ENCODE data around the gene NBEA.

NBEA gene

GRCh38 chr13:35190241-35190640 is 248.2 kb downstream of the NBEA start:
- H3K4me1 ChIP-seq (ENCODE audit: insufficient read depth, low read length) = no peaks in the 10 kb centered on the region
- no peak overlapping the region for H3K27ac ChIP-seq (ENCODE audit: low read length)
- H3K36me3 ChIP-seq (ENCODE audit: insufficient read depth, low read depth, low read length) = peaks cover 5% of the 10 kb centered on the region; the same call in 1 of the 2 replicates
- no peak overlapping the region for H3K9ac ChIP-seq (ENCODE audit: low read depth, low read length)
- H3K9me3 ChIP-seq (ENCODE audit: insufficient read depth, low read depth, low read length) = no peaks in the 10 kb centered on the region
- H3K4me3 ChIP-seq (ENCODE audit: low read length) = no peak overlapping the region
- H3K27me3 ChIP-seq (ENCODE audit: insufficient read depth, low read length) = no peaks in the 10 kb centered on the region

- Histone ChIP-seq H3K27ac (ENCODE audit: low read length) (no peak overlapping the region), H3K36me3 (ENCODE audit: insufficient read depth, low read depth, low read length) (peaks cover 11% of the 10 kb centered on the region)
These were observed 249.8 kb downstream of the NBEA start for GRCh38 chr13:35191883-35192282.

GRCh38 chr13:35198613-35199200 is 256.6 kb downstream of the NBEA start:
- H3K9me3 ChIP-seq (ENCODE audit: insufficient read depth, low read depth, low read length) = no peaks in the 10 kb centered on the region
- no peaks in the 10 kb centered on the region for H3K4me1 ChIP-seq (ENCODE audit: insufficient read depth, low read length)
- peaks cover 14% of the 10 kb centered on the region for H3K36me3 ChIP-seq (ENCODE audit: insufficient read depth, low read depth, low read length)
- no peak overlapping the region for H3K27ac ChIP-seq (ENCODE audit: low read length)
- no peaks in the 10 kb centered on the region for H3K27me3 ChIP-seq (ENCODE audit: insufficient read depth, low read length)
- H3K4me3 ChIP-seq (ENCODE audit: low read length) = no peak overlapping the region
- H3K9ac ChIP-seq (ENCODE audit: low read depth, low read length) = no peak overlapping the region

More at GRCh38 chr13:35191883-35192282, 249.8 kb downstream of the NBEA start:
- Histone ChIP-seq H3K9ac (ENCODE audit: low read depth, low read length) (no peak overlapping the region), H3K4me1 (ENCODE audit: insufficient read depth, low read length) (no peaks in the 10 kb centered on the region), H3K27me3 (ENCODE audit: insufficient read depth, low read length) (no peaks in the 10 kb centered on the region), H3K4me3 (ENCODE audit: low read length) (no peak overlapping the region), H3K9me3 (ENCODE audit: insufficient read depth, low read depth, low read length) (no peaks in the 10 kb centered on the region)

- H3K9ac ChIP-seq (ENCODE audit: low read depth, low read length) = no peak overlapping the region
- H3K9me3 ChIP-seq (ENCODE audit: insufficient read depth, low read depth, low read length) = 0 out of 2 replicates have a peak, but pooled peaks cover 5% of the 10 kb centered on the region
- H3K36me3 ChIP-seq (ENCODE audit: insufficient read depth, low read depth, low read length) = peaks cover 14% of the 10 kb centered on the region; the same call in 1 of the 2 replicates
- no peaks in the 10 kb centered on the region for H3K27me3 ChIP-seq (ENCODE audit: insufficient read depth, low read length)
- no peaks in the 10 kb centered on the region for H3K4me1 ChIP-seq (ENCODE audit: insufficient read depth, low read length)
- no peak overlapping the region for H3K4me3 ChIP-seq (ENCODE audit: low read length)
- H3K27ac ChIP-seq (ENCODE audit: low read length) = no peak overlapping the region
These were observed 266.5 kb downstream of the NBEA start for GRCh38 chr13:35208587-35208986.

GRCh38 chr13:35210261-35210660 is 268.2 kb downstream of the NBEA start:
- Histone ChIP-seq H3K9me3 (ENCODE audit: insufficient read depth, low read depth, low read length) (no peaks in the 10 kb centered on the region), H3K4me1 (ENCODE audit: insufficient read depth, low read length) (no peaks in the 10 kb centered on the region), H3K4me3 (ENCODE audit: low read length) (no peak overlapping the region), H3K36me3 (ENCODE audit: insufficient read depth, low read depth, low read length) (peaks cover 14% of the 10 kb centered on the region; the same call in 1 of the 2 replicates), H3K27me3 (ENCODE audit: insufficient read depth, low read length) (no peaks in the 10 kb centered on the region), H3K9ac (ENCODE audit: low read depth, low read length) (no peak overlapping the region), H3K27ac (ENCODE audit: low read length) (no peak overlapping the region)

GRCh38 chr13:35211949-35212348 is 269.9 kb downstream of the NBEA start:
- H3K36me3 ChIP-seq (ENCODE audit: insufficient read depth, low read depth, low read length) = peaks cover 14% of the 10 kb centered on the region; the same call in 1 of the 2 replicates
- no peak overlapping the region for H3K27ac ChIP-seq (ENCODE audit: low read length)
- H3K9ac ChIP-seq (ENCODE audit: low read depth, low read length) = no peak overlapping the region
- H3K4me1 ChIP-seq (ENCODE audit: insufficient read depth, low read length) = no peaks in the 10 kb centered on the region
- no peak overlapping the region for H3K4me3 ChIP-seq (ENCODE audit: low read length)
- H3K27me3 ChIP-seq (ENCODE audit: insufficient read depth, low read length) = no peaks in the 10 kb centered on the region
- no peaks in the 10 kb centered on the region for H3K9me3 ChIP-seq (ENCODE audit: insufficient read depth, low read depth, low read length)

GRCh38 chr13:35213911-35214310 is 271.8 kb downstream of the NBEA start:
- Histone ChIP-seq H3K4me1 (ENCODE audit: insufficient read depth, low read length) (no peaks in the 10 kb centered on the region), H3K36me3 (ENCODE audit: insufficient read depth, low read depth, low read length) (peaks cover 14% of the 10 kb centered on the region; the same call in 1 of the 2 replicates), H3K9ac (ENCODE audit: low read depth, low read length) (no peak overlapping the region), H3K27ac (ENCODE audit: low read length) (no peak overlapping the region), H3K9me3 (ENCODE audit: insufficient read depth, low read depth, low read length) (no peaks in the 10 kb centered on the region), H3K27me3 (ENCODE audit: insufficient read depth, low read length) (no peaks in the 10 kb centered on the region), H3K4me3 (ENCODE audit: low read length) (no peak overlapping the region)

GRCh38 chr13:35216131-35216530 is 274.1 kb downstream of the NBEA start:
- no peaks in the 10 kb centered on the region for H3K4me1 ChIP-seq (ENCODE audit: insufficient read depth, low read length)
- H3K9ac ChIP-seq (ENCODE audit: low read depth, low read length) = no peak overlapping the region
- no peaks in the 10 kb centered on the region for H3K9me3 ChIP-seq (ENCODE audit: insufficient read depth, low read depth, low read length)
- no peak overlapping the region for H3K27ac ChIP-seq (ENCODE audit: low read length)
- H3K36me3 ChIP-seq (ENCODE audit: insufficient read depth, low read depth, low read length) = peaks cover 22% of the 10 kb centered on the region; the same call in 1 of the 2 replicates
- no peak overlapping the region for H3K4me3 ChIP-seq (ENCODE audit: low read length)
- no peaks in the 10 kb centered on the region for H3K27me3 ChIP-seq (ENCODE audit: insufficient read depth, low read length)

DNA sequence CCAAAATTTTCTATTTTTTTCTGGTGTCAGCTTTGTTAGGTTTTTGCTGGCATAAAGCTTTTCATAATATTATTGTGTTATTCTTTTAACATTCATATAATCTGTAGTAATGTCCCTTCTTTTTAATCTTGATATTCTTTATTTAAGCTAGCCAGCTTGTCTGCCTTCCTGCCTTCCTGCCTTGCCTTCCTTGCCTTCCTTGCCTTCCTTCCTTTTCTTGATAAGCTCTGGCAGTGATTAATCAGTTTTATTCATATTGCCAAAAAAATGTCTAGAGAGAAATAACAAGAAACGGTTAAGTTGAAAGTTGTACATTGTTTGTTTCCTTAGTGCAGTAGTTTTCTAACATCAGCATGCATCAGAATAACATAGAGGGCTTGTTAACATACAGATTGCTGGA is 277.0 kb downstream of the NBEA start:
- Histone ChIP-seq H3K9ac (ENCODE audit: low read depth, low read length) (no peak overlapping the region), H3K27ac (ENCODE audit: low read length) (no peak overlapping the region), H3K4me3 (ENCODE audit: low read length) (no peak overlapping the region), H3K4me1 (ENCODE audit: insufficient read depth, low read length) (0 out of 2 replicates have a peak, but pooled peaks cover 4% of the 10 kb centered on the region), H3K9me3 (ENCODE audit: insufficient read depth, low read depth, low read length) (no peaks in the 10 kb centered on the region), H3K27me3 (ENCODE audit: insufficient read depth, low read length) (no peaks in the 10 kb centered on the region), H3K36me3 (ENCODE audit: insufficient read depth, low read depth, low read length) (peaks cover 10% of the 10 kb centered on the region; the same call in 1 of the 2 replicates)

GRCh38 chr13:35225159-35225558 is 283.1 kb downstream of the NBEA start:
- Histone ChIP-seq H3K9ac (ENCODE audit: low read depth, low read length) (no peak overlapping the region), H3K4me3 (ENCODE audit: low read length) (no peak overlapping the region), H3K27me3 (ENCODE audit: insufficient read depth, low read length) (no peaks in the 10 kb centered on the region), H3K36me3 (ENCODE audit: insufficient read depth, low read depth, low read length) (peaks cover under 1% of the 10 kb centered on the region; the same call in 1 of the 2 replicates), H3K27ac (ENCODE audit: low read length) (no peak overlapping the region), H3K4me1 (ENCODE audit: insufficient read depth, low read length) (peaks cover 16% of the 10 kb centered on the region; the same call in 1 of the 2 replicates), H3K9me3 (ENCODE audit: insufficient read depth, low read depth, low read length) (no peaks in the 10 kb centered on the region)

- H3K4me3 ChIP-seq (ENCODE audit: low read length) = no peak overlapping the region
- no peak overlapping the region for H3K27ac ChIP-seq (ENCODE audit: low read length)
- no peak overlapping the region for H3K9ac ChIP-seq (ENCODE audit: low read depth, low read length)
- H3K36me3 ChIP-seq (ENCODE audit: insufficient read depth, low read depth, low read length) = no peaks in the 10 kb centered on the region; the same call in 1 of the 2 replicates
- no peaks in the 10 kb centered on the region for H3K27me3 ChIP-seq (ENCODE audit: insufficient read depth, low read length)
- peaks cover 16% of the 10 kb centered on the region; the same call in 1 of the 2 replicates for H3K4me1 ChIP-seq (ENCODE audit: insufficient read depth, low read length)
- H3K9me3 ChIP-seq (ENCODE audit: insufficient read depth, low read depth, low read length) = no peaks in the 10 kb centered on the region
These were observed 283.5 kb downstream of the NBEA start for GRCh38 chr13:35225582-35225981.

- H3K27me3 ChIP-seq (ENCODE audit: insufficient read depth, low read length) = no peaks in the 10 kb centered on the region
- H3K9ac ChIP-seq (ENCODE audit: low read depth, low read length) = no peak overlapping the region
- no peaks in the 10 kb centered on the region for H3K9me3 ChIP-seq (ENCODE audit: insufficient read depth, low read depth, low read length)
- H3K4me1 ChIP-seq (ENCODE audit: insufficient read depth, low read length) = peaks cover 15% of the 10 kb centered on the region; the same call in 1 of the 2 replicates
- no peak overlapping the region for H3K4me3 ChIP-seq (ENCODE audit: low read length)
- no peak overlapping the region for H3K27ac ChIP-seq (ENCODE audit: low read length)
- H3K36me3 ChIP-seq (ENCODE audit: insufficient read depth, low read depth, low read length) = peaks cover 2% of the 10 kb centered on the region; the same call in 1 of the 2 replicates
These were observed 286.5 kb downstream of the NBEA start for GRCh38 chr13:35228536-35228935.
